ENCODE data around the gene RNF212B. TPM values are rescaled to one million over a fixed set of nuclear protein-coding genes. Genes with fewer than 3 reads are reported as not detected.
A peak's percentile ranks its signal among the peaks of the same experiment; 100 is the strongest.

RNF212B gene
- total and polyA plus RNA-seq, 2 of the 13 experiments (the other 11 are each of a cell fraction or from before 2014, with no cell fraction given) = 0.05 TPM; not detected in 1

DNA sequence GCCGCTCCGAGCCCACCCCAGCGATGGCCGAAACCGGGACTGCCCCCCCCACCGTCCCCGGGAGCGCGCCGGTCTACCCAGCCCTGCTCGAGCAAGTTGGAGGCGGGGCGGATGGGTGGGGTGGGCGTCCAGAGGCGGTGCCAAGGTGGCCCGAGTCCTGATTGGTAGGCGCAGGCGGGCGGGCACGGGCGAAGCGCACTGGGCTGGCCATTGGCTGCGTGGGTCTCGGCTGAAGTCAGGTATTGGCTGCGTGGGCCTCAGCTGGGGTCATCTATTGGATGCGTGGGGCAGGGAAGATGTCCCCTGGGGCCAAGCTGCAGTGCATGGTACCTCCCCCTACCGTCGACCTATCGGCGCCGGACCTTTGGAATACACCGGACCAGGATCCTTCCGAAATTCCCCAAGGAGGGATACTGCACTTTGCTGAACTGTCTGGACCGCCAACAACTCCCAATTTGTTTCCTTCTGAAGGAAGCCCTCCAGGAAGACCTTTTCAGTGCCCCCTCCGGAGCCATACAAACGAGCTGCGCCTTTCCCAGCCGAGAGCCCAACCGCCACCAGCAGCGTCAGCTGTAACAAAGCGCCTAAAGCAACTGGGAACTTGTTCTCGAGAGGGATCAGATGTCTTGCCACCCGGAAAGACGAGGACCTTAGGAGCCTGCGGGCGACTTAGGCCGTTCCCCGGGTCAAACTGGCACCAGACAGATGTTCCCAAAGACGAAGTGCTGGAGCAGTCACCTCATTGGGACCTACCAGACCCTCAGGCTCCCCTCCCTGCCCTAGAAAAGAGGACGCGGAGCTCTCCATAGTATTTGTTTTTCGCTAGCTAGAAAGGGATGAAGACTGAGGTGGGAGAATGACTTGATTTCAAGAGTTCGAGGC is 48.5 kb downstream of the RNF212B start, which contains the start of gene HOMEZ (continued):
- TF ChIP-seq ZBTB21 (CRISPR knock-in tag; IDR thresholded peaks at IDR 0.05) (0 out of 2 replicates have a peak, but pooled peaks have one; percentile 14), SOX6 (IDR thresholded peaks at IDR 0.05) (no peak), SOX6 (CRISPR knock-in tag; IDR thresholded peaks at IDR 0.05) (peak; percentile 75), THAP7 (CRISPR knock-in tag; IDR thresholded peaks at IDR 0.05) (0 out of 2 replicates have a peak, but pooled peaks have one; percentile 72), ZNF441 (CRISPR knock-in tag; IDR thresholded peaks at IDR 0.05; ENCODE audit: borderline replicate concordance) (peak; percentile 71), ZNF839 (CRISPR knock-in tag; IDR thresholded peaks at IDR 0.05; ENCODE audit: borderline replicate concordance) (peak; percentile 80; the same call in 1 of the 2 replicates), ZNF263 (CRISPR knock-in tag; IDR thresholded peaks at IDR 0.05) (peak; percentile 30; the same call in 1 of the 2 replicates), PPARG (CRISPR knock-in tag; conservative IDR thresholded peaks at IDR 0.05) (peak; percentile 56), NFKB2 (CRISPR knock-in tag; IDR thresholded peaks at IDR 0.05; ENCODE audit: borderline replicate concordance) (peak; percentile 86; the same call in 1 of the 2 replicates), GATA4 (IDR thresholded peaks at IDR 0.05; ENCODE audit: borderline replicate concordance, low read depth) (peak; percentile 83), SP1 (IDR thresholded peaks at IDR 0.05) (peak; percentile 92), SP1 (CRISPR knock-in tag; IDR thresholded peaks at IDR 0.05) (peak; percentile 99), FOXK1 (CRISPR knock-in tag; IDR thresholded peaks at IDR 0.05; ENCODE audit: borderline replicate concordance, low read depth) (peak; percentile 74; the same call in 1 of the 2 replicates), ZNF432 (CRISPR knock-in tag; IDR thresholded peaks at IDR 0.05; ENCODE audit: borderline replicate concordance) (no peak), ZNF772 (CRISPR knock-in tag; IDR thresholded peaks at IDR 0.05) (peak; percentile 50; the same call in 1 of the 2 replicates)
- TF ChIP-seq, protein P1, sequence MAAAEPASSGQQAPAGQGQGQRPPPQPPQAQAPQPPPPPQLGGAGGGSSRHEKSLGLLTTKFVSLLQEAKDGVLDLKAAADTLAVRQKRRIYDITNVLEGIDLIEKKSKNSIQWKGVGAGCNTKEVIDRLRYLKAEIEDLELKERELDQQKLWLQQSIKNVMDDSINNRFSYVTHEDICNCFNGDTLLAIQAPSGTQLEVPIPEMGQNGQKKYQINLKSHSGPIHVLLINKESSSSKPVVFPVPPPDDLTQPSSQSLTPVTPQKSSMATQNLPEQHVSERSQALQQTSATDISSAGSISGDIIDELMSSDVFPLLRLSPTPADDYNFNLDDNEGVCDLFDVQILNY (CRISPR knock-in tag; conservative IDR thresholded peaks at IDR 0.05) = peak; percentile 34; the same call in 1 of the 2 replicates
- TF ChIP-seq, protein P2, sequence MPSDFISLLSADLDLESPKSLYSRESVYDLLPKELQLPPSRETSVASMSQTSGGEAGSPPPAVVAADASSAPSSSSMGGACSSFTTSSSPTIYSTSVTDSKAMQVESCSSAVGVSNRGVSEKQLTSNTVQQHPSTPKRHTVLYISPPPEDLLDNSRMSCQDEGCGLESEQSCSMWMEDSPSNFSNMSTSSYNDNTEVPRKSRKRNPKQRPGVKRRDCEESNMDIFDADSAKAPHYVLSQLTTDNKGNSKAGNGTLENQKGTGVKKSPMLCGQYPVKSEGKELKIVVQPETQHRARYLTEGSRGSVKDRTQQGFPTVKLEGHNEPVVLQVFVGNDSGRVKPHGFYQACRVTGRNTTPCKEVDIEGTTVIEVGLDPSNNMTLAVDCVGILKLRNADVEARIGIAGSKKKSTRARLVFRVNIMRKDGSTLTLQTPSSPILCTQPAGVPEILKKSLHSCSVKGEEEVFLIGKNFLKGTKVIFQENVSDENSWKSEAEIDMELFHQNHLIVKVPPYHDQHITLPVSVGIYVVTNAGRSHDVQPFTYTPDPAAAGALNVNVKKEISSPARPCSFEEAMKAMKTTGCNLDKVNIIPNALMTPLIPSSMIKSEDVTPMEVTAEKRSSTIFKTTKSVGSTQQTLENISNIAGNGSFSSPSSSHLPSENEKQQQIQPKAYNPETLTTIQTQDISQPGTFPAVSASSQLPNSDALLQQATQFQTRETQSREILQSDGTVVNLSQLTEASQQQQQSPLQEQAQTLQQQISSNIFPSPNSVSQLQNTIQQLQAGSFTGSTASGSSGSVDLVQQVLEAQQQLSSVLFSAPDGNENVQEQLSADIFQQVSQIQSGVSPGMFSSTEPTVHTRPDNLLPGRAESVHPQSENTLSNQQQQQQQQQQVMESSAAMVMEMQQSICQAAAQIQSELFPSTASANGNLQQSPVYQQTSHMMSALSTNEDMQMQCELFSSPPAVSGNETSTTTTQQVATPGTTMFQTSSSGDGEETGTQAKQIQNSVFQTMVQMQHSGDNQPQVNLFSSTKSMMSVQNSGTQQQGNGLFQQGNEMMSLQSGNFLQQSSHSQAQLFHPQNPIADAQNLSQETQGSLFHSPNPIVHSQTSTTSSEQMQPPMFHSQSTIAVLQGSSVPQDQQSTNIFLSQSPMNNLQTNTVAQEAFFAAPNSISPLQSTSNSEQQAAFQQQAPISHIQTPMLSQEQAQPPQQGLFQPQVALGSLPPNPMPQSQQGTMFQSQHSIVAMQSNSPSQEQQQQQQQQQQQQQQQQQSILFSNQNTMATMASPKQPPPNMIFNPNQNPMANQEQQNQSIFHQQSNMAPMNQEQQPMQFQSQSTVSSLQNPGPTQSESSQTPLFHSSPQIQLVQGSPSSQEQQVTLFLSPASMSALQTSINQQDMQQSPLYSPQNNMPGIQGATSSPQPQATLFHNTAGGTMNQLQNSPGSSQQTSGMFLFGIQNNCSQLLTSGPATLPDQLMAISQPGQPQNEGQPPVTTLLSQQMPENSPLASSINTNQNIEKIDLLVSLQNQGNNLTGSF (CRISPR knock-in tag; IDR thresholded peaks at IDR 0.05) = no peak

Measured in HepG2 (cell line).